ENCODE data around the gene DLGAP3.

The DLGAP3 gene

DNA sequence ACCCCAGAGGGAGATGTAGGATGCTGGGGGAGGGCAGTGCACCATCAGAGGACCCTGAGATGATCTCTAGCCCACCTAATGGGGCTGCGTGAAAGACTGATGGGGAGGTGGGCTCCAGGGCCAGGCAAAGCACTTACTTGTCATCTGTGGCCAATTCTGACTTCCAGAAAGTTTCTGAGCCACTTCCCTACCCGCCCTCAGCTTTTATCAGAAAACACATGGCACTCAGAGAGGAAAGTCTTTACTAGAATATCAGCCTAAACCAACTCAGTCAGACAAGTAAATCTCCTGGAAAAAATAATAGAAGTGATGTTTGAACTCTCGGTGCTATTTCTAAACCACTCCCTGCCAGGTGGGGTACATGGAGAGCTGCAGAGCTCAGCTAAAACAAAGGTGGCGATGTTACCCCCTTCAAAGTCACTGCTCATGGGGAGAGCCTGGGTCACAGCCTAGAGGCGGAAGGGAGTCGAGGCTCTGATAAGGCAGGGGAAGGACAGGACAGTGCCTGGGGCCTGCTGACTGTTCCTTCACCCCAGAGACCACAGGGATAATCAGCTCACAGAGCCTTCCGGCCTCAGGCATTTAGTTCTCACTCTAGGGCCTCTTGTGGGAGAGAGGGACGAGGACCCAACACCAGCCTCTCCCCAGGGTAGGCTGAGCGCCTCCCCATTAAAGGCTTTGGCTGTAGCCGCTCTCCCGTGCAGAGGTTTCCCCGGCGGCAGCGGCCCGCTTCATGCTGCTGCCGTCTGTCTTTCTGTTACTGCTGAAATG, 84.1 kb downstream of the DLGAP3 start:
- DNase-seq (ENCODE audit: low read depth), result no peak
- H3K4me3 ChIP-seq (ENCODE audit: low read length), result no peak overlapping the region
- TF ChIP-seq, protein P1, sequence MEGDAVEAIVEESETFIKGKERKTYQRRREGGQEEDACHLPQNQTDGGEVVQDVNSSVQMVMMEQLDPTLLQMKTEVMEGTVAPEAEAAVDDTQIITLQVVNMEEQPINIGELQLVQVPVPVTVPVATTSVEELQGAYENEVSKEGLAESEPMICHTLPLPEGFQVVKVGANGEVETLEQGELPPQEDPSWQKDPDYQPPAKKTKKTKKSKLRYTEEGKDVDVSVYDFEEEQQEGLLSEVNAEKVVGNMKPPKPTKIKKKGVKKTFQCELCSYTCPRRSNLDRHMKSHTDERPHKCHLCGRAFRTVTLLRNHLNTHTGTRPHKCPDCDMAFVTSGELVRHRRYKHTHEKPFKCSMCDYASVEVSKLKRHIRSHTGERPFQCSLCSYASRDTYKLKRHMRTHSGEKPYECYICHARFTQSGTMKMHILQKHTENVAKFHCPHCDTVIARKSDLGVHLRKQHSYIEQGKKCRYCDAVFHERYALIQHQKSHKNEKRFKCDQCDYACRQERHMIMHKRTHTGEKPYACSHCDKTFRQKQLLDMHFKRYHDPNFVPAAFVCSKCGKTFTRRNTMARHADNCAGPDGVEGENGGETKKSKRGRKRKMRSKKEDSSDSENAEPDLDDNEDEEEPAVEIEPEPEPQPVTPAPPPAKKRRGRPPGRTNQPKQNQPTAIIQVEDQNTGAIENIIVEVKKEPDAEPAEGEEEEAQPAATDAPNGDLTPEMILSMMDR (conservative IDR thresholded peaks at IDR 0.05; ENCODE audit: low read length), result no peak

DNA sequence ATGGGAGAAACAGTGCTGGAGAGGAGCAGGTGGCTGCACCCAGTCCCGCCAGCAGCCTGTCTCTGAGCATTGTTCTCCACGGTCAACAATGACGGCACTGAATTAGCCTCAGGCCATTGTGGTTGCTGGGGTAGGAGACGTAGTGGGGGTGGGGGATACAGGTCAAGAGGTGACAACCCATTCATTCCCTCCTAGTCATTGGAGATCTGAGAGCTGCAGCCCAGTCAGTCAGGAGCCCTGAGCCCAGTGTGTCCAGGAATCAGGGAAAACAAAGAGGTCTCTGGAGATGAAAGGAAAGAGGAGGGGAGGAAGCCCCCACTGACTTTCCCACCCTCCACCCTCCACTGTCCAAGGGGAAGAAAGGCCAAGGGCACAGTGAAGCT, 85.2 kb downstream of the DLGAP3 start:
- TF ChIP-seq, protein P1 (conservative IDR thresholded peaks at IDR 0.05; ENCODE audit: low read length), result no peak
- no peak overlapping the region for H3K4me3 ChIP-seq (ENCODE audit: low read length)
- no peak for DNase-seq (ENCODE audit: low read depth)

DNA sequence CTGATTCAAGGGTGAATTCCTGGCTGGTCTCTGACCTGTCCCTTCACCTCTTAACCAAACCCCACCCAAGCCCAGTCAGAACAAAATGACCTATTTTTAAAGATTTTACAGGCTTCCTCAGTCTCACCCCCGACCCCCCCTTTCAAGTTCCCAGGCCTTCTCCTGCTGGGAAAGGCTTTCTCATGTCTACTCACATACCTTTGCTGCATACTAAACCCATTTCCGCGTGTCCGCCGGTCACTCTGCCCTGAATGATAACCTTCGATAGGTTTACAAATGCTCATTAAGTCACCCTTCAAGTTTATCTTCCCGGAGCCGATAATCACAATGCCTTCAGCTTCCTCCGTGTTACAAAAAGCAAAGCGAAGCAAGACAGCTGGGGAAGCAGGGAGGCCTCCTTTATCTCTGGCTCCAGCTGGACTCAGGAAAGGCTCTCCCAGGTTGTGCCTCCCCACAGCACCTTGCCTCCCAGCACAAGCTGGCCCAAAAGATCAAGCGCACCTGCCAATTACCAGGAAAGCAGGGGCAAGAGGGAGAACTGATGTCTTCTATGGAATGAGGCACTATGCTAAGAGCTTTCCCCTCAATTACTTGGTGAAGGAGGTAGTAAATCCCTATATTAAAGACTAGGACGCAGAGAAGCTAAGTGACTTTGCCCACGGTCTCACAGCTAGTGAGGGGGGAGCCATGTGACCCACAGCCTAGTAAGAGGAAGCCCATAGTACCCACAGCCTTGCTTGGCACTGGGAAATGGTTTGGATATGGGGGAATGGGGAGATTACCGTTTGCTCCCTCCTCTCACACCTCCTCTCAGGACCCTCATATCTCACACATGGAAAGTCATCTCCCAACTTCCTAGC, 85.8 kb downstream of the DLGAP3 start:
- DNase-seq (ENCODE audit: low read depth), result no peak
- TF ChIP-seq, protein P1 (conservative IDR thresholded peaks at IDR 0.05; ENCODE audit: low read length), result no peak
- H3K4me3 ChIP-seq (ENCODE audit: low read length), result no peak overlapping the region

DNA sequence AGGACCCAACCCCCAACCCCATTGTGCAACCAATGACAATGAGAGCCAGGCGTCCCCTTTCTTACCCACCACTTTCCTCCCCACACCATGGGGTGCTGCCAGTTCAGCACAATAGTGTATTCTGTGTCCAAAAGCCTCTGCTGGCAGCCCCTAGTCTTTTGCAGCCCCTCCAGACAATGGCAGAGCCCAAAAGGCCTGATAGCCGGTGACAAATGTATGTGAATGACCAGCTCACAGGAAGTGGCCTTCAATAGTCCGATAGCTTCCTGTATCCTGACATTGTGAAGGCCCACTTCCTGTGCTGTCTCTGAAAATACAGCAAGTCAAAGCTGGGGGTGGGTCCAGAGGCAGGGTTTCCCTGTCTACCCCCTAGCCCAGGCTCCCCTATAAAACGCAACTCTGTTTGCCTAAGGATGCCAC, 86.5 kb downstream of the DLGAP3 start:
- no peak for DNase-seq (ENCODE audit: low read depth)
- no peak overlapping the region for H3K4me3 ChIP-seq (ENCODE audit: low read length)
- TF ChIP-seq, protein P1 (conservative IDR thresholded peaks at IDR 0.05; ENCODE audit: low read length), result no peak

DNA sequence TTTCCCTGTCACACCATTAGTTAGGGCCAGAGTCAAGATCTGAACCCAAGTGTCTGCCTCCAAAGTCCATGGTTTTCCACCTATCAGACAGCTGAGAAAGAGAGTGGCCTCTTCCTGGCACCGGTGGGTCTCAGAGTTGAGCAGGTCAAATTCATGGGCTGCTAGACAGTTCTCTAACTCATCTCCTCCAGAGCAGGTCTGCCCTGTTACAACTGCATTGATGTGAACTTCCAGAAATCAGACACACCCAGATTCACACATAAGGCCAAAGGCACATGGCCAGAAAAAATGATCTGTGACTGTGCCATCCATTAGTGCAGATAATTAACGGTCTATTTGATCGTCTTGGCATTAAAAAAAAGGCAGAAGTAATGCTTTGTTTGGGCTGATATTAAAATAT, 87.4 kb downstream of the DLGAP3 start:
- TF ChIP-seq, protein P1 (conservative IDR thresholded peaks at IDR 0.05; ENCODE audit: low read length), result no peak
- no peak for DNase-seq (ENCODE audit: low read depth)

DNA sequence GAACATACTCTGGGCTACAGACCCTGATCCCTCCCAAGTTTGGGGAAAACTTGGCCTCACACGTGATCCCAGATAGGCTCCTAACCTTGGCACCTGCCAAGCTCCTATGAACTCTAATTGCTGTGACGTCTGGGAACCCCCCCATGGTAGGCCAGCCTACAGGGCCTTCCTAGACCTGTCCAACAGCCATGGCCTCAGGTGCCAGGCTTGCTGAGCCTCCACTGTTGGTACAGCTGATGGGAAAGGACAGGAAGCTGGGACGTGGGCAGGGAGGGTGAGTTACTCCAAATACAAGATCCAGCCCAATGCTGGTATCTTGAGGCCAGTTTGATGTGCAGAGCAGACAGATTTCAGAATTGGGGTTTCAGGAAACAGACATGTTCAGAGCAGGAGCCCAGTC, 89.0 kb downstream of the DLGAP3 start:
- TF ChIP-seq, protein P1 (conservative IDR thresholded peaks at IDR 0.05; ENCODE audit: low read length), result no peak
- no peak overlapping the region for H3K4me3 ChIP-seq (ENCODE audit: low read length)
- DNase-seq (ENCODE audit: low read depth), result no peak

More for the DNA sequence above, 87.4 kb downstream of the DLGAP3 start:
- H3K4me3 ChIP-seq (ENCODE audit: low read length), result no peak overlapping the region

Measured in AG10803 (cell line).